ENCODE results near the gene IL12B.
"Not testable (repeated sequence)": the region's sequence is repeated elsewhere in the genome, so short reads cannot be mapped to it uniquely, and the experiment has no call there.

The IL12B gene

GRCh38 chr5:159294921-159295320 is 35.4 kb downstream of the IL12B start:
- no peak for DNase-seq (ENCODE audit: low read depth)

DNA sequence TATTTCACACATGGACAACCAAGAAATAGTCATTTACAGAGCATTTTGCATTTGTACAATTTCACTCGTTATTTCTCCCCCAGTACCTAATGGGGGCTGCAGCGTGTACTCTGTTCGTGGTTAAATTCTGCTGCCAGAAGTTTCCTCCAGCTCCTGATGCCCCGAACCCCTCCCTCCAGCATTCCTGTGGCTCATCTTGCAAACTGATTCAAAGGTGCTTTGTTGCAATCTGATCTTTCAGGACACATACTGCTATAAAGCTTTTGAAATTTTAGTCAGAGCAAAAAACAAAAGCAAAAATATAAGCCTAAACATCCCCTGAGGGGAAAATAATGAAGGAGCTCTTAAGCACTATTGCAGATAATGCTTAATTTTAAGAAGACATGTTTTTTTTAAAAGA is 39.5 kb downstream of the IL12B start:
- DNase-seq (ENCODE audit: low read depth): no peak

DNA sequence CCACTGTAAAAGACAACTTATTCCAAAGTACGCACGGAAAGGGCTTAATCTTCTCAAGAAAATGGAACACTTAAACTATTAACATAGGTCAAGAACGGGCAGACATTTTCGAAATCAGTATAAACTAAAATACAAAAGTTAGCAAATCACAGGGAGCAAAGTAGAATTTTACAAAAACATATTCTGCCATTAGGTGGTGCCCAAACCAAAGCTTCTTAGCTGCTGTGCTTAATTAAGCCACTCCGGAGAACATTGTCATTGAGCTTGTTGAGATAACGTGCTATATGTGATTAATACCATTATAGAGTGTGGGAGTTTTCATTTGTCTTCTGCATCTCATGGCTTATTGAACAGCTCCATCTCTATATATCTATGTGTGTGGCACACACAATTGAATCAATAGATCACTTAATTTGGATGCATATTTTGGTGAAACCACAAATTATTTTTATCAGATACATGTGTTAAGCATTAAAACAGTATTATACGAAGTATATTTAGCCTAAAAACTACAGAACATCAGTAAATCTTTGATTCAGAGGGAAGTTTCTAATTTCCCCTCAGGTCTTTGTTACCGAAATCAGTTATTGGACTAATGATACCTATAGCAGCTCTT is 43.8 kb downstream of the IL12B start:
- DNase-seq (ENCODE audit: low read depth): no peak

DNA sequence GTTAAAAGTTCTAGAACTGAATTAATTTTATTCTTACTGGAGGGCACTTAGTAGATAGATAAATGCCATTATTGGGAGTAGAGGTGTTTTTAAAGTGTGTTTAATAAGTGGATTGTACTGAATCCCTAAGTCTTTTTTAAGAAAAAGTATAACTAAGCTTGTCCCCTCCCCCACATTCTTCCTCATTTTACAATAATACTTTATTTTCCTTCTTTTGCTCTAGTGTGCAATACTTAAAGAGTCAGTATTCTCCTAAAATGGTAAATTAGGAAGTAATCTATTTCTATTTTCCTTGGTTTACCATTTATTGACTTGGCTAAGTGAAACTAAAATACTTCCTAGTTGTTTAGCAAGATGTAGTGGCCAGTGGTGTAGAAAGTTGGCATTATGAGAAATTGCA is 55.6 kb downstream of the IL12B start:
- DNase-seq (ENCODE audit: low read depth): no peak

DNA sequence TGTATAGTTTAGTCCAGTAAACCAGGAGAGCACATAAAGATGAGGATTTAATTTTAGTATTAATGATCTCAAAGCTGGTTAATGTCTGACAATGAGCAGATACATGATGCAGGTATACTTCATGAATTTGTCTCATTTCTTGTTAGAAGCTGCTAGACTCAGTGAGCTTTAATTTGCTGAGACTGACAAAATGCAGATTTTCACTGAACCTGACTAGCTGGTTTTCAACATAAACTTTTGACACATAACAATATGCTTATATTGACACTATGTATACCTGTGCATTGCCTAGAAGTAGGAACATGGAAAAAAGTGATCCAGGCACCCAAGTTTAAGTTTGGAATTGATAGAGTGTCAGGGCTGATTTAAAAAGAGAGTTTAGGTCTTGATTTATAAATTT is 56.4 kb downstream of the IL12B start:
- no peak for DNase-seq (ENCODE audit: low read depth)

- no peak for DNase-seq (ENCODE audit: low read depth)
Observed at GRCh38 chr5:159269723-159270122, 60.6 kb downstream of the IL12B start.

DNA sequence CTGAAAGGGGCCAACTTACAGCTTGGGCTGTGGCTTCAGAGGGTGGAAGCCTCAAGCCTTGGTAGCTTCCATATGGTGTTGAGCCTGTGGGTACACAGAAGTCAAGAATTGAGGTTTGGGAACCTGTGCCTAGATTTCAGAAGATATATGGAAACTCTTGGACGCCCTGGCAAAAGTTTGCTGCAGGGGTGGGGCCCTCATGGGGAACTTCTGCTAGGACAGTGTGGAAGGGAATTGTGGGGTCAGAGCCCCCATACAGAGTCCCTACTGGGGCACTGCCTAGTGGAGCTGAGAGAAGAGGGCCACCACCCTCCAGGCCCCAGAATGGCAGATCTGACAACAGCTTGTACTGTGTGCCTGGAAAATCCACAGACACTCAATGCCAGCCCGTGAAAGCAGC is 63.5 kb downstream of the IL12B start:
- not testable (repeated sequence) for DNase-seq (ENCODE audit: low read depth)

Measured in activated gamma-delta T cell treated with anti-CD3 and anti-CD28 coated beads, Interleukin-2, amount 50 U/mL, for 16 hours (primary cell).